Caco-2 (cell line): Measurements from ENCODE around the gene SLC37A1. TPM values are rescaled to one million over a fixed set of nuclear protein-coding genes. Genes with fewer than 3 reads are reported as not detected.
A peak's percentile ranks its signal among the peaks of the same experiment; 100 is the strongest.

Source experiments
- BruUV-seq: library from RNA; stranded (reverse); fragments of 400-500 nt; replicated peaks from 2 replicates; lab custom pipeline; 2021; lab: Mats Ljungman, UMichigan
- CTCF ChIA-PET: fragments of 300-600 bp; sonication (Branson Sonifier 250); formaldehyde crosslinking; loops from one replicate; lab custom pipeline; 2022; ENCODE audit warnings: antibody characterized with exemption; lab: Charles Lee
- POLR2A ChIA-PET: fragments of 300-600 bp; sonication (Branson Sonifier 250); formaldehyde crosslinking; loops from one replicate; lab custom pipeline; 2022; ENCODE audit warnings: antibody characterized with exemption; lab: Charles Lee
- DNase-seq, 2 experiments: peaks; one replicate each; pipeline versions ENCODE4 v3.0.0 to v3.0.0-alpha.2; 2020 to 2022
- H3K27me3 ChIP-seq: replicated peaks from 2 replicates; pipeline ENCODE4 v1.6.0; 2011; ENCODE audit warnings: low read length; ENCODE audit not compliant: control insufficient read depth, insufficient read depth
- H3K36me3 ChIP-seq: 2 replicates; pipeline ENCODE4 v1.5.1; 2011; ENCODE audit warnings: low read length; ENCODE audit not compliant: control insufficient read depth, insufficient read depth
- H3K4me1 ChIP-seq: fragments of 250-450 bp; sonication (Bioruptor Pico); 2 replicates; pipeline ENCODE4 v1.5.1; 2020; ENCODE audit warnings: mild to moderate bottlenecking
- H3K4me3 ChIP-seq: 2 replicates; pipeline ENCODE4 v1.5.1; 2011; ENCODE audit warnings: low read depth, mild to moderate bottlenecking, control low read depth, low read length
- H3K9me3 ChIP-seq: fragments of 250-450 bp; sonication (Bioruptor Pico); 2 replicates; pipeline ENCODE4 v1.5.1; 2020; ENCODE audit warnings: mild to moderate bottlenecking, moderate library complexity
- H3K27ac Mint-ChIP-seq: one replicate; pipeline ENCODE4 v1.8.0; 2022; ENCODE audit warnings: mixed read lengths; ENCODE audit not compliant: unreplicated experiment
- H3K27me3 Mint-ChIP-seq: one replicate; pipeline ENCODE4 v1.8.0; 2022; ENCODE audit warnings: mixed read lengths; ENCODE audit not compliant: insufficient read depth, unreplicated experiment
- H3K36me3 Mint-ChIP-seq: one replicate; pipeline ENCODE4 v1.8.0; 2022; ENCODE audit warnings: mild to moderate bottlenecking, mixed read lengths; ENCODE audit not compliant: insufficient read depth, unreplicated experiment
- H3K4me1 Mint-ChIP-seq: one replicate; pipeline ENCODE4 v1.8.0; 2022; ENCODE audit warnings: low read depth, mixed read lengths; ENCODE audit not compliant: unreplicated experiment
- H3K4me3 Mint-ChIP-seq: one replicate; pipeline ENCODE4 v1.8.0; 2022; ENCODE audit warnings: mild to moderate bottlenecking, moderate library complexity, mixed read lengths; ENCODE audit not compliant: unreplicated experiment
- H3K9me3 Mint-ChIP-seq: one replicate; pipeline ENCODE4 v1.8.0; 2022; ENCODE audit warnings: mixed read lengths; ENCODE audit not compliant: unreplicated experiment
- CTCF ChIP-seq, 2 experiments: fragments of 200-600 bp in 1 of 2; IDR thresholded peaks; 1 replicate in 1 of 2; 2 replicates in 1 of 2; pipeline versions ENCODE4 v1.5.1 to v1.8.0; 2011 to 2022; ENCODE audit warnings: antibody characterized with exemption in 1 of 2, control low read depth in 1 of 2, inconsistent platforms in 1 of 2, low read depth in 1 of 2, low read length in 1 of 2, mild to moderate bottlenecking in 1 of 2, moderate library complexity in 1 of 2; ENCODE audit not compliant: insufficient read depth in 1 of 2, severe bottlenecking in 1 of 2, unreplicated experiment in 1 of 2
- intact Hi-C: fragments of 100-400 bp; cut with micrococcal nuclease; formaldehyde crosslinking; loops from one replicate; pipeline ENCODE4 v1.10.0; 2022; ENCODE audit not compliant: unreplicated experiment
- total RNA-seq: library from RNA; stranded (reverse); gene quantifications from 2 replicates; pipeline ENCODE4 v1.2.3, GENCODE V29; 2022

SLC37A1 gene
- total RNA-seq, 1 experiment from 2014 or later, result 9.8 TPM

- Mint-ChIP-seq H3K4me1 (no peaks in the 10 kb centered on the region), H3K9me3 (peaks cover 5% of the 10 kb centered on the region), H3K27ac (no peak overlapping the region), H3K4me3 (no peak overlapping the region), H3K27me3 (no peaks in the 10 kb centered on the region), H3K36me3 (peaks cover 4% of the 10 kb centered on the region)
- no peaks in the 10 kb centered on the region for H3K36me3 ChIP-seq
- no peaks in the 10 kb centered on the region for H3K9me3 ChIP-seq
- ChIA-PET CTCF (no interaction called here), POLR2A (no interaction called here)
- intact Hi-C loops, result loop anchor here (5.0 kb wide), 1 partner anchor 241 kb away; no protein-coding TSS in a partner anchor
- DNase-seq, result no peak
- TF ChIP-seq CTCF (IDR thresholded peaks at IDR 0.05; ENCODE audit: insufficient read depth in 1 of 2, low read depth in 1 of 2, low read length in 1 of 2, severe bottlenecking in 1 of 2, unreplicated experiment in 1 of 2), result no peak
- BruUV-seq, result no TSS peak
- peaks cover 5% of the 10 kb centered on the region for H3K4me1 ChIP-seq
- H3K27me3 ChIP-seq, result no peaks in the 10 kb centered on the region
- no peak overlapping the region for H3K4me3 ChIP-seq
Measured at GRCh38 chr21:42591170-42591869, 77.7 kb downstream of the SLC37A1 start.

GRCh38 chr21:42592156-42592820, 78.6 kb downstream of the SLC37A1 start:
- Histone ChIP-seq H3K36me3 (no peaks in the 10 kb centered on the region), H3K27me3 (no peaks in the 10 kb centered on the region), H3K9me3 (no peaks in the 10 kb centered on the region), H3K4me1 (peaks cover 5% of the 10 kb centered on the region), H3K4me3 (no peak overlapping the region)
- intact Hi-C loops, result loop anchor here (2.0 to 5.0 kb wide), 3 partner anchors 77 to 240 kb away; no protein-coding TSS in a partner anchor
- no peak for TF ChIP-seq CTCF (IDR thresholded peaks at IDR 0.05; ENCODE audit: insufficient read depth in 1 of 2, low read depth in 1 of 2, low read length in 1 of 2, severe bottlenecking in 1 of 2, unreplicated experiment in 1 of 2)
- DNase-seq, result no peak
- Mint-ChIP-seq H3K27ac (no peak overlapping the region), H3K36me3 (peaks cover 6% of the 10 kb centered on the region), H3K4me1 (no peaks in the 10 kb centered on the region), H3K4me3 (no peak overlapping the region), H3K9me3 (peaks cover 8% of the 10 kb centered on the region), H3K27me3 (no peaks in the 10 kb centered on the region)
- CTCF ChIA-PET, result interaction anchor here (0.6 to 2.1 kb wide), 12 partner anchors 10 to 303 kb away, joined by 3 to 19 read pairs (median 4); partner anchors contain the start of gene PDE9A
- no TSS peak for BruUV-seq
- POLR2A ChIA-PET, result no interaction called here

GRCh38 chr21:42593007-42593814, 79.6 kb downstream of the SLC37A1 start:
- Histone ChIP-seq H3K36me3 (no peaks in the 10 kb centered on the region), H3K4me1 (peaks cover 5% of the 10 kb centered on the region), H3K9me3 (no peaks in the 10 kb centered on the region), H3K27me3 (no peaks in the 10 kb centered on the region), H3K4me3 (peak overlapping the region; percentile 10; the same call in 1 of the 2 replicates)
- intact Hi-C loops, result loop anchor here (2.0 to 5.0 kb wide), 3 partner anchors 76 to 239 kb away; no protein-coding TSS in a partner anchor
- Mint-ChIP-seq H3K27ac (no peak overlapping the region), H3K36me3 (peaks cover 6% of the 10 kb centered on the region), H3K4me1 (no peaks in the 10 kb centered on the region), H3K9me3 (peaks cover 8% of the 10 kb centered on the region), H3K27me3 (no peaks in the 10 kb centered on the region), H3K4me3 (no peak overlapping the region)
- no TSS peak for BruUV-seq
- peak; percentile 83 to 86 for TF ChIP-seq CTCF (IDR thresholded peaks at IDR 0.05; ENCODE audit: insufficient read depth in 1 of 2, low read depth in 1 of 2, low read length in 1 of 2, severe bottlenecking in 1 of 2, unreplicated experiment in 1 of 2)
- ChIA-PET CTCF (interaction anchor here (0.6 to 2.1 kb wide), 22 partner anchors 11 to 761 kb away, joined by 3 to 19 read pairs (median 4); partner anchors contain the start of genes NDUFV3 and PDE9A), POLR2A (no interaction called here)
- peak; percentile 68 to 82 for DNase-seq
